Measurements from ENCODE around the gene CHTOP. TPM values are rescaled to one million over a fixed set of nuclear protein-coding genes. Genes with fewer than 3 reads are reported as not detected.

The CHTOP gene
- total and polyA plus RNA-seq, 2 of the 13 experiments (the other 11 are each of a cell fraction or from before 2014, with no cell fraction given), result 38.0 to 51.9 TPM

GRCh38 chr1:153608742-153609584, 24.9 kb upstream of the CHTOP start (continued):
- peak; percentile 43; the same call in 1 of the 2 replicates for TF ChIP-seq ZBED4 (CRISPR knock-in tag; IDR thresholded peaks at IDR 0.05; ENCODE audit: borderline replicate concordance)
- TF ChIP-seq ZFP36L2 (CRISPR knock-in tag; IDR thresholded peaks at IDR 0.05), result no peak
- no peak for TF ChIP-seq ZNF225 (CRISPR knock-in tag; IDR thresholded peaks at IDR 0.05)
- TF ChIP-seq DDIT3 (CRISPR knock-in tag; IDR thresholded peaks at IDR 0.05), result no peak
- TF ChIP-seq TEAD3 (CRISPR knock-in tag; optimal IDR thresholded peaks at IDR 0.05; ENCODE audit: borderline replicate concordance), result peak; percentile 86
- TF ChIP-seq CBFB (CRISPR knock-in tag; IDR thresholded peaks at IDR 0.05), result 0 out of 2 replicates have a peak, but pooled peaks have one; percentile 16
- TF ChIP-seq SP140L (CRISPR knock-in tag; IDR thresholded peaks at IDR 0.05; ENCODE audit: borderline replicate concordance), result no peak
- TF ChIP-seq ZNF512 (CRISPR knock-in tag; IDR thresholded peaks at IDR 0.05), result no peak
- TF ChIP-seq WIZ (CRISPR knock-in tag; IDR thresholded peaks at IDR 0.05), result no peak
- TF ChIP-seq ZNF430 (CRISPR knock-in tag; IDR thresholded peaks at IDR 0.05), result peak; percentile 41; the same call in 1 of the 2 replicates
- peak; percentile 34; the same call in 1 of the 2 replicates for TF ChIP-seq BORCS8-MEF2B (CRISPR knock-in tag; IDR thresholded peaks at IDR 0.05)
- no peak for TF ChIP-seq GPBP1L1 (CRISPR knock-in tag; IDR thresholded peaks at IDR 0.05)
- TF ChIP-seq ZNF296 (CRISPR knock-in tag; conservative IDR thresholded peaks at IDR 0.05), result no peak
- TF ChIP-seq MAFK (conservative IDR thresholded peaks at IDR 0.05 in 1 of 2, IDR thresholded peaks at IDR 0.05 in 1 of 2; ENCODE audit: low read length in 2 of 2), result no peak
- TF ChIP-seq HOXA3 (CRISPR knock-in tag; IDR thresholded peaks at IDR 0.05), result peak; percentile 71; the same call in 1 of the 2 replicates
- no peak for TF ChIP-seq MXD1 (CRISPR knock-in tag; IDR thresholded peaks at IDR 0.05)
- TF ChIP-seq ZNF816 (CRISPR knock-in tag; IDR thresholded peaks at IDR 0.05; ENCODE audit: borderline replicate concordance), result peak; percentile 69; the same call in 1 of the 2 replicates
- peak; percentile 86; the same call in 1 of the 2 replicates for TF ChIP-seq ZNF761 (CRISPR knock-in tag; conservative IDR thresholded peaks at IDR 0.05)
- peak; percentile 55 for TF ChIP-seq HNRNPLL (IDR thresholded peaks at IDR 0.05; ENCODE audit: low read depth, low read length, poor library complexity, severe bottlenecking)
- no peak for TF ChIP-seq ZNF552 (CRISPR knock-in tag; IDR thresholded peaks at IDR 0.05; ENCODE audit: borderline replicate concordance)
- no peak for TF ChIP-seq PHB2 (IDR thresholded peaks at IDR 0.05; ENCODE audit: partially characterized antibody)
- peak; percentile 68 for TF ChIP-seq TAF1 (CRISPR knock-in tag; IDR thresholded peaks at IDR 0.05)

All from HepG2 (cell line).